ENCODE measurements around the gene CYP2U1.
A peak's percentile ranks its signal among the peaks of the same experiment; 100 is the strongest.
"Not testable (repeated sequence)": the region's sequence is repeated elsewhere in the genome, so short reads cannot be mapped to it uniquely, and the experiment has no call there.

Gene CYP2U1

GRCh38 chr4:107902715-107903114, 28.6 kb upstream of the CYP2U1 start:
- no peaks in the 10 kb centered on the region for H3K4me1 Mint-ChIP-seq
- no peaks in the 10 kb centered on the region for H3K9me3 Mint-ChIP-seq
- no peak overlapping the region for H3K27ac Mint-ChIP-seq
- no peaks in the 10 kb centered on the region for H3K27me3 Mint-ChIP-seq
- no peaks in the 10 kb centered on the region for H3K36me3 Mint-ChIP-seq
- CTCF ChIA-PET: interaction anchor here (1.0 kb wide), 1 partner anchor 10 kb away, joined by 4 read pairs; no protein-coding TSS in a partner anchor
- H3K4me3 Mint-ChIP-seq: no peak overlapping the region
- DNase-seq: no peak

DNA sequence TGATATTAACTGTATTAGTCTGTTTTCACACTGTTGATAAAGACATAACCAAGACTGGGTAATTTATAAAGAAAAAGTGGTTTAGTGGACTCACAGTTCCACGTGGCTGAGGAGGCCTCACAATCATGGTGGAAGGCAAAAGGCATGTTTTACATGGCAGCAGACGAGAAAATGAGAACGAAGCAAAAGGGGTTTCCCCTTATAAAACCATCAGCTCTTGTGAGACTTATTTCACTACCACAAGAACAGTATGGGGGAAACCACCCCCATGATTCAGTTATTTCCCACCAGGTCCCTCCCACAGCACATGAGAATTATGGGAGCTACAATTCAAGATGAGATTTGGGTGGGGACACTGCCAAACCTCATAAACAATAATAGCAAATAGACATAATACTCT, 26.3 kb upstream of the CYP2U1 start:
- DNase-seq, H3K36me3 Mint-ChIP-seq, H3K4me1 Mint-ChIP-seq, H3K9me3 Mint-ChIP-seq, H3K27me3 Mint-ChIP-seq, CTCF ChIA-PET, H3K4me3 Mint-ChIP-seq, H3K27ac Mint-ChIP-seq: not testable (repeated sequence)

GRCh38 chr4:107906458-107907100, 24.8 kb upstream of the CYP2U1 start:
- no peaks in the 10 kb centered on the region for H3K9me3 Mint-ChIP-seq
- DNase-seq: no peak

GRCh38 chr4:107908377-107908776, 23.0 kb upstream of the CYP2U1 start:
- Mint-ChIP-seq H3K36me3 (no peaks in the 10 kb centered on the region), H3K27me3 (peaks cover 4% of the 10 kb centered on the region), H3K4me3 (no peak overlapping the region), H3K27ac (no peak overlapping the region), H3K4me1 (no peaks in the 10 kb centered on the region), H3K9me3 (no peaks in the 10 kb centered on the region)
- no peak for DNase-seq
- CTCF ChIA-PET: interaction anchor here (1.0 to 1.6 kb wide), 2 partner anchors 8 to 150 kb away, joined by 3 to 6 read pairs; no protein-coding TSS in a partner anchor

More at GRCh38 chr4:107906458-107907100, 24.8 kb upstream of the CYP2U1 start:
- CTCF ChIA-PET: no interaction called here
- no peaks in the 10 kb centered on the region for H3K4me1 Mint-ChIP-seq
- H3K27ac Mint-ChIP-seq: no peak overlapping the region
- H3K36me3 Mint-ChIP-seq: no peaks in the 10 kb centered on the region
- no peak overlapping the region for H3K4me3 Mint-ChIP-seq
- peaks cover 4% of the 10 kb centered on the region for H3K27me3 Mint-ChIP-seq

- CTCF ChIA-PET: interaction anchor here (0.6 to 1.4 kb wide), 9 partner anchors 10 to 752 kb away, joined by 3 to 11 read pairs (median 3); no protein-coding TSS in a partner anchor
Observed at GRCh38 chr4:107913283-107913899, 18.0 kb upstream of the CYP2U1 start.

GRCh38 chr4:107915220-107915619, 16.1 kb upstream of the CYP2U1 start:
- peaks cover 8% of the 10 kb centered on the region for H3K27me3 Mint-ChIP-seq
- no peak for DNase-seq
- H3K9me3 Mint-ChIP-seq: peaks cover 2% of the 10 kb centered on the region
- no peaks in the 10 kb centered on the region for H3K36me3 Mint-ChIP-seq
- CTCF ChIA-PET: interaction anchor here (0.7 to 1.4 kb wide), 3 partner anchors 15 to 157 kb away, joined by 3 read pairs; no protein-coding TSS in a partner anchor
- no peak overlapping the region for H3K27ac Mint-ChIP-seq
- H3K4me1 Mint-ChIP-seq: no peaks in the 10 kb centered on the region
- no peak overlapping the region for H3K4me3 Mint-ChIP-seq

More at GRCh38 chr4:107913283-107913899, 18.0 kb upstream of the CYP2U1 start:
- peaks cover 4% of the 10 kb centered on the region for H3K27me3 Mint-ChIP-seq
- H3K4me1 Mint-ChIP-seq: no peaks in the 10 kb centered on the region
- H3K36me3 Mint-ChIP-seq: no peaks in the 10 kb centered on the region
- no peak overlapping the region for H3K27ac Mint-ChIP-seq
- DNase-seq: peak; percentile 22
- H3K4me3 Mint-ChIP-seq: no peak overlapping the region
- H3K9me3 Mint-ChIP-seq: no peaks in the 10 kb centered on the region

DNA sequence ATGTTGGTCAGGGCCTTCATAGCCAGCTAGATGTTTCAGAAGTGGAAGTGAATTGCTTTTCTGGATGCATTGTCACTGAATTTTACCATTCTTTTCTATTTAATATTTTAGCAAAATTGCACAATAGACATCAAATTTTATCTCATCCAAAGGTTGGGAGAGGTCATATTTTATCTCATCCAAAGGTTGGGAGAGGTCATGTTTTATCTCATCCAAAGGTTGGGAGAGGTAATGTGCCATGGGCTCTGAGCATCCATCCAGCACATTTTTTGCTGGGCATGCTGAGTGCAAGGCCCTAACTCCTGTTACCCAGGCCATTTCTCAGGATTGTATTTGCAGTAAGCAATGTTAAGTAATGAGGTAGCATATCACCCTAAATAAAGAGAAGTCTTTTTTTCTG, 14.7 kb upstream of the CYP2U1 start:
- no peak for DNase-seq
- Mint-ChIP-seq H3K4me1 (no peaks in the 10 kb centered on the region), H3K27ac (no peak overlapping the region), H3K27me3 (peaks cover 4% of the 10 kb centered on the region), H3K36me3 (no peaks in the 10 kb centered on the region), H3K4me3 (no peak overlapping the region), H3K9me3 (peaks cover 2% of the 10 kb centered on the region)
- CTCF ChIA-PET: interaction anchor here (1.2 kb wide), 1 partner anchor 158 kb away, joined by 3 read pairs; no protein-coding TSS in a partner anchor

DNA sequence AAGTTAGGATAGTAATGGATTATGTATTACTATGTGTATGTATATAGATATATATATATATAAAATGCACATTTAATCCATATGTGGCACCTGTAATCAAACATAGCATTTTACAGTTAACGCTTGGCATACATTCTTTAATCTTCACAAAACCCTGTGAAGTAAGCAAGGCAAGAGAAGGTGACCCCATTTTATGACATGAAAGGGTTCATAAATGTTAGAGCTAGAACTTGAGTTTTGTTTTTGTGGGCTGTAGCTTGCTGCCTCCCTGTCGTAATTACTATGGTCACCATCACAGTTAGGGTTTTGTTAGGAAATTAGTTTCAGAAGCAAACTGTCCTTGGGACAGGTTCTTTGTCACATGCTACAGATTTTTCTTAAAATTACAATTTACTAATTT, 13.8 kb upstream of the CYP2U1 start:
- CTCF ChIA-PET: no interaction called here

GRCh38 chr4:107922486-107923473, 8.6 kb upstream of the CYP2U1 start:
- H3K27ac Mint-ChIP-seq: no peak overlapping the region
- H3K4me3 Mint-ChIP-seq: no peak overlapping the region
- peaks cover 9% of the 10 kb centered on the region for H3K27me3 Mint-ChIP-seq
- no peaks in the 10 kb centered on the region for H3K4me1 Mint-ChIP-seq
- H3K9me3 Mint-ChIP-seq: peaks cover 2% of the 10 kb centered on the region
- CTCF ChIA-PET: interaction anchor here (1.3 kb wide), 1 partner anchor 165 kb away, joined by 3 read pairs; no protein-coding TSS in a partner anchor
- DNase-seq: no peak
- no peaks in the 10 kb centered on the region for H3K36me3 Mint-ChIP-seq

More for the DNA sequence above, 13.8 kb upstream of the CYP2U1 start:
- H3K4me3 Mint-ChIP-seq: no peak overlapping the region
- no peak for DNase-seq
- H3K27ac Mint-ChIP-seq: no peak overlapping the region
- no peaks in the 10 kb centered on the region for H3K4me1 Mint-ChIP-seq
- H3K9me3 Mint-ChIP-seq: peaks cover 2% of the 10 kb centered on the region
- peaks cover 4% of the 10 kb centered on the region for H3K27me3 Mint-ChIP-seq
- H3K36me3 Mint-ChIP-seq: no peaks in the 10 kb centered on the region

DNA sequence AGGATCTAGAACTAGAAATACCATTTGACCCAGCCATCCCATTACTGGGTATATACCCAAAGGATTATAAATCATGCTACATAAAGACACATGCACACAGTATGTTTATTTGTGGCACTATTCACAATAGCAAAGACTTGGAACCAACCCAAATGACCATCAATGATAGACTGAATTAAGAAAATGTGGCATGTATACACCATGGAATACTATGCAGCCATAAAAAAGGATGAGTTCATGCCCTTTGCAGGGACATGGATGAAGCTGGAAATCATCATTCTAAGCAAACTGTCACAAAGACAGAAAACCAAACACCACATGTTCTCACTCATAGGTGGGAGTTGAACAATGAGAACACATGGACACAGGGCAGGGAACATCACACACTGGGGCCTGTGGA, 5.6 kb upstream of the CYP2U1 start:
- H3K9me3 Mint-ChIP-seq, H3K36me3 Mint-ChIP-seq, CTCF ChIA-PET, H3K27ac Mint-ChIP-seq, H3K4me1 Mint-ChIP-seq, DNase-seq, H3K4me3 Mint-ChIP-seq, H3K27me3 Mint-ChIP-seq: not testable (repeated sequence)

DNA sequence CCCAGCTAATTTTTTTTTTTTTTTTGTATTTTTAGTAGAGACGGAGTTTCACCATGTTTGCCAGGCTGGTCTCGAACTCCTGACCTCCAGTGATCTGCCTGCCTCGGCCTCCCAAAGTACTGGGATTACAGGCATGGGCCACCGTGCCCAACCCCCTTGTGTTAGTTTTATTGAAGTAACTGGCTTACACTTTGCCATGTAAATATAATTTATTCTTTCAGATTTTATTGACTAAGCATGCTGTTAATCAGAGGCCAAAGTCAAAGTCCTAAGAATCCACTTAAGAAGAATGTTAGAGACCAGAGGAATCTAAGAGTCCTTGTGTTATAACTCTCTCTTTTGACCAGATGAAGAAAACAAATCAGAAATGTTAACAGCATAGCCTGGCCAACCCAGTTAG, 4.5 kb upstream of the CYP2U1 start:
- H3K9me3 Mint-ChIP-seq, DNase-seq, H3K4me3 Mint-ChIP-seq, H3K4me1 Mint-ChIP-seq, CTCF ChIA-PET, H3K36me3 Mint-ChIP-seq, H3K27ac Mint-ChIP-seq: not testable (repeated sequence)
- peaks cover 13% of the 10 kb centered on the region for H3K27me3 Mint-ChIP-seq

- Mint-ChIP-seq H3K9me3 (no peaks in the 10 kb centered on the region), H3K4me3 (peak overlapping the region; percentile 79)
- CTCF ChIA-PET: interaction anchor here (1.5 kb wide), 1 partner anchor 9 kb away, joined by 4 read pairs; no protein-coding TSS in a partner anchor
Observed at GRCh38 chr4:107931775-107932321, 499 bp downstream of the CYP2U1 start.

DNA sequence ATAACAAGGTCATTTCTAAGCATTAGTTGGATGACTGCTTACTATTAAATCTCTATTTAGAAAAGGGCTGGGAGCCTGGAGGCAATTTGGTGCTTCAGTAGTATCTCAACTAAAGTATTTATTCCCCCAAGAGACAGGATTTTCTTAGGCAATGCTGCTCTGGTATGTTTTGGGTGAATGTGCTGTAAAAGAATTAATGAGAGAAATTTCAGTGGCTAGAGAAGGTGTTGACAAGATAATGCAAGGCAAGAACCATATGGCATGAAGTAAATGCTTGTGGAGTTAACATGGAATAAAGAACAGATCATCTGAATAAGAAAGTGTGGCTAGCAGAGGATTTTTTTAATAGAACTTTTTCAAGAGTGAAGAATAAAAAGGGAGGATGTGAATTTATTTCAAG, 3.9 kb downstream of the CYP2U1 start:
- DNase-seq: no peak
- Mint-ChIP-seq H3K27ac (no peak overlapping the region), H3K27me3 (peaks cover 11% of the 10 kb centered on the region), H3K9me3 (no peaks in the 10 kb centered on the region), H3K36me3 (peaks cover 3% of the 10 kb centered on the region), H3K4me1 (peaks cover 29% of the 10 kb centered on the region), H3K4me3 (no peak overlapping the region)
- CTCF ChIA-PET: no interaction called here

More at GRCh38 chr4:107931775-107932321, 499 bp downstream of the CYP2U1 start:
- DNase-seq: peak; percentile 55
- Mint-ChIP-seq H3K27me3 (peaks cover 14% of the 10 kb centered on the region), H3K36me3 (peaks cover 3% of the 10 kb centered on the region), H3K4me1 (peaks cover 24% of the 10 kb centered on the region), H3K27ac (peak overlapping the region; percentile 34)

GRCh38 chr4:107937040-107937439, 5.7 kb downstream of the CYP2U1 start:
- Mint-ChIP-seq H3K36me3 (peaks cover 3% of the 10 kb centered on the region), H3K27me3 (peaks cover 4% of the 10 kb centered on the region), H3K4me3 (no peak overlapping the region), H3K4me1 (peaks cover 22% of the 10 kb centered on the region), H3K9me3 (no peaks in the 10 kb centered on the region), H3K27ac (no peak overlapping the region)
- CTCF ChIA-PET: no interaction called here
- DNase-seq: no peak
